SIG-M5 treated with dmso at 0.1 percent for 504 hours (cell line): ENCODE data around the gene NSMCE1.
A peak's percentile ranks its signal among the peaks of the same experiment; 100 is the strongest.
"Not testable (repeated sequence)": the region's sequence is repeated elsewhere in the genome, so short reads cannot be mapped to it uniquely, and the experiment has no call there.

Experiments
- DNase-seq: peaks from one replicate; lab custom pipeline; 2025; ENCODE audit not compliant: unreplicated experiment; lab: John Stamatoyannopoulos, UW

The NSMCE1 gene

DNA sequence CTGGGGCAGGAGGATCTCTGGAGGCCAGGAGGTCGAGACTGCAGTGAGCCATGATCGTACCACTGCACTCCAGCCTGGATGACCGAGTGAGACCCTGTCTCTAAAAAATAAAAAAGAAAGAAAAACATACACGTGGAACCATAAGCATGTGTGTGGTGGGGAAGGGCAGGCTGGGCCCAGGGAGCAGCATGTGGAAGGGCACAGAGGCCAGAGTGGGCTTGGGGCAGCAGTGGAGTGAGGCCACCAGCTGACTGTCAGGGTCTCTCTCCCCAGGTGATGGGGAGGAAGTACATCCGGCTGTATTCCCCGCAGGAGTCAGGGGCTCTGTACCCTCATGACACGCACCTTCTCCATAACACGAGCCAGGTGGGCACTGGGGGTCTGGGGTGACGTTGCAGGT lies 48.5 kb downstream of the NSMCE1 start:
- no peak for DNase-seq

DNA sequence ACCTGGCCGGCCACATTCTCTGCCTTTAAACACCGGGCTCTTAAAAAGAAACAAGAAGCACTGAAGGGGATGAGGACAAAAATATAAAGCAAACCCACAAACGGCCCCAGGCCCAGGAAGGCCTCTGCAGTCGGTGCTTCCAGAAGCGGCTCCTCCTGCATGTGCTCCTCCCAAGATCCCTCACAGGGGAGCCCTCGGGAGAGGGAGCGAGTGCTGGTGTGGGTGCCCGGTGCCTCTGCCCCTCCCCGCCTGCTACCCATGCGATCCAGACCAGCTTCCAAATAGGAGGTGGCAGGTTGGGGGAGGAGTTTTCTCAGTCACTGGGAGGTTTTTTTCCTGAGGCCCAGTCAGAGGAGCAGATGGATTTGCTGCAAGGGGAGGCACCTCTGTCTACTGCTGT lies 49.4 kb downstream of the NSMCE1 start:
- DNase-seq: no peak

DNA sequence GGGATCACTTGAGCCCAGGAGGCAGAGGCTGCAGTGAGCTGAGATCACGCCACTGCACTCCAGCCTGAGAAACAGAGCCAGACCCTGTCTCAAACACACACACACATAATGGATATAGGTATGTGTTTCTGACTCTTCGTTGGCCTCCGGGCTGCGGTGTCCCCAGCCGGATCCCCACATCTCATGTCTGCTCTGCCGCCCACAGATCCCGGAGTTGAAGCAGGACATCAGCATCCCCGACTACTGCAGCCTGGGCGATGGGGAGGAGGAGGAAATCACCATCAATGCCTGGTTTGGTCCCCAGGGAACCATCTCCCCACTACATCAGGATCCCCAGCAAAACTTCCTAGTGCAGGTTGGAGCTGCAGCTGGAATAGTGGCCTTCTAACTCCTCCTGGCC lies 49.8 kb downstream of the NSMCE1 start:
- DNase-seq: no peak

DNA sequence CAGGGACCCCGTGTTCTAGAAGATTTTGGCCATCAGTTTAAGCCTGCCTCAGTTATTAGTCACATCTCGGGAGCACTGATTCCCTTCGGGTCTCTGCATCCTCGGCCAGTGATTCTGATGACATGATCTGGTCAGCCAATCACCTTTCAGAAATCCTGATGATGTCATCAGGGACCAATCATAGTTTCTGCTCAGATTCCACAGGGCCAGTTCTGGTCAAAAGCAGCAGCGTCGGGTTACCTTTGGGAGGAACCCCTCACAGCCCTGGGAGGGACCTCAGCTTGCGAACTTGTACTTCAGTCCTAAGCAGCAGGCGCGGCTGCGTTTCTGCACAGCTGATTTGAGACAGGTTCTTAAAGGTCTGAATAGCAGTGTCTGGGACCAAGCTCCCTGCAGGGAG lies 51.3 kb downstream of the NSMCE1 start:
- DNase-seq: no peak

DNA sequence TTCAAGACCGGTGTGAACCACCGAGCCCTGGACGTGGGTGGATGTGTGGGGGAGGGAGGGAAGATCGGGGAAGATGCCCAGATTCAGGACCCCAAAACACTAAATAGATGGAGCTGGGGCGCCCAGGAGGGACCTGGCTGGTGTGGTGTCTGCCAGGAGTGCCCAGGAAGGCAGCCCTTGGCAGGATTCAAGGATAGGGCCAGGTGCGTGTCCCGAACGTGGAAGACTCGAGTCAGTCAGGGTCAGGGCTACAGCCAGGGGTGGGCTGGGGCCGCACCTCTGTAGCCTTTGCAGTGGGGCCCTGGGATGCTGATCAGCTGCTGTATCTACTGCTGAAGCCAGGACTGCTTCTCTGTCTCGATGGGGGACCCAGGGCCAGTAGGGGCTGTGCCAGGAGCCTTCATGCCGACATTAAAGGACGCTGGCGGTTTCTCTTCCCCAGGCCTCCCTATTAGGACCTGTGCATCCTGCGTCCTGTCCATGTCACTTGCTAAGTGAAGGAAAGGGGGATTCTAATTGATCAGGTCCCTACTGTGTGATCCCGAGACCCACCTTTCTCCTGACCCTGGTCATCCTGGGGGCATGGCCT lies 52.2 kb downstream of the NSMCE1 start:
- no peak for DNase-seq

DNA sequence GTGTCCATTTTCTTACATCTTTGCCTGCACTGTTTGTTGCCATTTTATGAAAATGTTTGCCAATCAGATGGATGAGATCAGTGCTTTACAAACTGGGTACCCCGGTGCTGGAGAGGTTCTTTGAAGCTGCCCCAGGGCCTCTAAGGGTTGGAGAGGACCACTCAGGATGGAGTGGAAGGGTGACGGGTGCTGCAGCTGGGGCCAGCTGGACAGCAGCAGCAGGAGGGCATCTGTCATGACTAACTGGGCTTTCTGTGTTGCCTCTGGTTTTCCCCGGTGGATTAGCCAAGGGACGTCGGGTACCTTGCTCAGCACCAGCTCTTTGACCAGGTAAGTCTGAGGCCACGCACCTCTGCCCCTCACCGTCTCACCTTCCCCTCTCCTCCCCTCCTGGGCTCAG lies 52.9 kb downstream of the NSMCE1 start:
- no peak for DNase-seq

DNA sequence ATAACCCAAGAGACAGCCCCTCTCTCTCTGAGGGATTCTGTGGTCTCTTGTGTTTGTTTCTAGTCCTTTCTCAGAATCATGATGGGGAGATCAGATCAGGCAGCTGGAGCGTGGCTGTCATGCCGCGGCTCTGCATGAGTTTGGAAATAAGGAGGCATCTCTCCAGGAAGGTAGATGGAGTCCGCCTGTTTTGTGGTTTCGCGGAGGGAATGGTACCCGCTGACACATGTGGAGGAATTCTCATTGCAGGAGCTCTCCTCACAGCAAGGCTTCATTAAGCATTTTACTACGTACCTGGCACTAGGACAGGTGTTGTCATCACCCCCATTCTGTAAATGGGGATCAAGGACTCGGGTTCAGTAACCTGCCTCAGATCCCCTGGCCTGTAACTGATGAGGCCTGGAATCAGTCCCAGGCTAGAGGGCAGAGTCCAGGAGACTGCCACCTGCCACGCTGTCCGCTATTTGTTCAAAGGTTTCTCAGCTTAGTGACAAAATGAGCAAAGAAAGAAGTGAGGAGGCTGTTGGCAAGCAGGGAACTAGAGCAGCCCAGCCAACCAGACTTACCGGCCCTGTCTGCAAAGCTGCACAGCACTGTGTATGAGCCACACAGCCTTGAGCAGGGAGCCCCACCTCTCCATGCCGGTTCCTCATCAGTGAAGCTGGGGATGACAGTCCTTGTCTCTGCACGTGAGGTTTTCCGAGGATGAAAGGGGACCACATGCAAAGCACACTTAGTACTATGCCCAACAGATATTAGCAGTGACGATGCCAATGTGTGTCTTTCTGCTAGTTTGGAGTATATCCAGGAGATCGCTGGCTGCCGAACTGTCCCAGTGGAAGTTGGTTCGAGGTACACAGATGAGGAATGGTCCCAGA lies 54.2 kb downstream of the NSMCE1 start:
- no peak for DNase-seq

DNA sequence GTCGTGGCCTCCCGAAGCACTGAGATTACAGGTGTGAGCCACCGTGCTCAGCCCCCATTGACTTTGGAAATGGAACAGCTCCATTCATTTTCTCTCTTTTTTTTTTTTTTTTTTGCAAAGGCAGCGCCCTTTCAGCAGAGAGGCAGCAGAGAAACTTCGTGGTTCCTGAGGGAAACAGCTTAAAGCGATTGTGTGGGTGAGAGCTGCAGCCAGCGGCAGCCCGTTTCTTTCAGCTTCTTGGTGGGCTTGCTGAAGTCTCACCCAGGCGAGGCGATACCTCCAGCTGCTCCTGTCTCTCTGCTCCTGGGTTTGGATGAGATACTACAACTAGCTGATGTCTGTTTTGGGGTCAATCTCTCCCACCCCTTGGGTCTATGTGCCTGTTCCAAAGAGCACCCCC lies 57.5 kb downstream of the NSMCE1 start:
- no peak for DNase-seq

DNA sequence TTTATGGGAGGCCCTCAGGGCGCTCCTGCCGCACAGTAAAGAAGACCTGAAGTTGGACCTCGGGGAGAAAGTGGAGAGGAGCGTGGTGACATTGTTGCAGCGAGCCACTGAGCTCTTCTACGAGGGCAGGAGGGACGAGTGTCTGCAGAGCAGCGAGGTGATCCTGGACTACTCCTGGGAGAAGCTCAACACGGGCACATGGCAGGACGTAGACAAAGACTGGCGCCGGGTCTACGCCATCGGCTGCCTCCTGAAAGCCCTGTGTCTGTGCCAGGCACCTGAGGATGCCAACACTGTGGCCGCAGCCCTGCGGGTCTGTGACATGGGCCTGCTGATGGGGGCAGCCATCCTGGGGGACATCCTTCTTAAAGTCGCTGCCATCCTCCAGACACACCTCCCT lies 58.4 kb downstream of the NSMCE1 start:
- DNase-seq: no peak

DNA sequence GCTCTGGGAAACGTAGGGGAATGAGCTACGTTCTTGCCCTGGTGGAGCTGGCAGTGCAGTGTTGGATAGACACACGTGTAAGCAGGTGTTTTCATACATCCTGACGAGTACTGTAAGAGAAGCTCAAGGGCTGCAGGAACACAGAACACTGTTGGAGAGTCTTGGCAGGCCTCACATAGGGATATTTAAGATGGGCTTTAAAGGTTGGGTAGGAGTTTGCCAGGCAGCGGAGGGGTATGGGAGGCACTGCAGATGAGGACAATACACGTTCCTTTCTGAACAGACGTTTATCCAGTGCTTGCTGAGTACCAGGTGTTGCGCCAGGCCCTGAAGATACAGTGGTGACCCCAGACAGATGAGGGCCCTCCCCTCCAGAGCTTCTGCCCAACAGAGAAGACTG lies 59.0 kb downstream of the NSMCE1 start:
- DNase-seq: no peak

DNA sequence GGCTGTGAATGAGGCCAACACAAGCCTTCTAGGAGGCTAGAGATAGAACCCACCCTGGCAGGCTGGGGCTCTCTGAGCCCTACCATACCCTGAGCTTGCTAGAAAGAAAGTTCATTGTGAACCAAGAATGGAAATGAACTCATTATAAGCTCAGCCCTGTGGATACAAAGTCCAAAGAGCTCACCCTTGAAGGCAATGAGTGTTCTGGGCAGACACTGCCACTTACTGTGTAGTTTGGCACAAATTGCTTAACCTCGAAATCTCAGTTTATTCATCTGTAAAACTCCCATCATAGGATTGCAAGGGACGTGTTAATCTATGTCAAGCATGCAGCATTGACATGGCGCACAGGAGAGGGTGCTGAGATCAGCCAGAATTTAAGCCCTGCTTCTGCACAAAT lies 59.8 kb downstream of the NSMCE1 start:
- DNase-seq: no peak

DNA sequence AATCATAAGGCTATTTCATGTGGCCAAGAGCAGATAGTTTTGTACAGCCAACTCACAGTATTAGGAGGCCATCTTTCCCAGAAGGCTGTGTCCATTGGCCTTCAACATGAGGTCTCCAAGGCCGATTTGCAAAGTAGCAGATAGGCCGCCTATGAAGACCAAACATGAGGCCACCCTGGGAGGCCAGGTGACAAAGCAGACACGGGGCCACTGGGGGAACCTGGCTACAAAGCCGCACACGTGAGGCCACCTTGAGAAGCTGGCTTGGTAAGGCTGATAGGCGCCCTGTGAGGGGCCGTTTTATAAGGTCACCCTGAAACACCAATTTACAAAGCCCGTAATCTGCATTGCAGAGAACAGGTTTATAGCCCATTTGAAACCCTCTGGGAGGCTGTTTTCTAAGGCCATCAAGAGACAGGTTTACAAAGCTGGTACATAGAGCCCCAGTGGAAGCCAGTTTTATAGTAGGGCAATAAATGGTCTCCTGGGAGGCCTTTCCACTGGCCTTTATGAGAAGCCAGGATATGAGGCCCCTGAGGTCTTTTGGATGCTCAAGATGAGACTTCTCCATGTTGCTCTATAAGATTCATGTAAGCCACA lies 60.4 kb downstream of the NSMCE1 start:
- DNase-seq: no peak

DNA sequence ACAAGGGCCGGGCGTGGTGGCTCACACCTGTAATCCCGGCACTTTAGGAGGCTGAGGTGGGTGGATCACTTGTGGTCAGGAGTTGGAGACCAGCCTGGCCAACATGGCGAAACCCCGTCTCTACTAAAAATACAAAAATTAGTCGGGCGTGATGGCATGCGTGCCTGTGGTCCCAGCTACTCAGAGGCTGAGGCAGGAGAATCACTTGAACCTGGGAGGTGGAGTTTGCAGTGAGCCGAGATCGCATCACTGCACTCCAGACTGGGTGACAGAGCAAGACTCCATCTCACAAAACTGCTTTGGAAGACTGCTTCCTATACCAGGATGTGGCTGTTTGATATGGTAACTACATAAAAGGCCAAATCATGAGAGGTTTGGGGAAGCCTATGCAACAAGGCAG lies 61.5 kb downstream of the NSMCE1 start:
- not testable (repeated sequence) for DNase-seq

DNA sequence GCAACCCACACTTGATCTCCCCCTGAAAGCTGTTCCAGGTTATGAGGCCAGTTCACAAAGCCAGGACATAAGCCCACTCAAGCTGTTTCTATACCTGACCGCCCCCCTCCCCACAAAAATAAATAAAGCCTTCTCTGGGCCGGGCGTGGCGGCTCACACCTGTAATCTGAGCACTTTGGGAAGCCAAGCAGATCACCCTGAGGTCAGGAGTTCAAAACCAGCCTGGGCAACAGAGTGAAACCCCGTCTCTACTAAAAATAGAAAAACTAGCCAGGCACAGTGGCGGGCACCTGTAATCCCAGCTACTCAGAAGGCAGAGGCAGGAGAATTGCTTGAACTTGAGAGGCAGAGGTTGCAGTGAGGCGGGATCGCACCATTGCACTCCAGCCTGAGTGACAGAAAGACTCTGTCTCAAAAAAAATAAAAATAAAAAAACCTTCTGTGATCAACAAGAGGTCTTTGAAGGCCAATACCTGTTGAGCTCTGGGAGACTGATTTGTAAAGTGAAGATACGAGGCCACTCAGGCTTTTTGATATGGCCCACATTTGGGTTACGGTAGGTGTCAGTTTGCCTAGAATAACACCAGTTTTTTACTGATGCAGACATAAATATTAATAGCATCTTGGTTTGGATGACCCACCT lies 63.0 kb downstream of the NSMCE1 start:
- DNase-seq: no peak

DNA sequence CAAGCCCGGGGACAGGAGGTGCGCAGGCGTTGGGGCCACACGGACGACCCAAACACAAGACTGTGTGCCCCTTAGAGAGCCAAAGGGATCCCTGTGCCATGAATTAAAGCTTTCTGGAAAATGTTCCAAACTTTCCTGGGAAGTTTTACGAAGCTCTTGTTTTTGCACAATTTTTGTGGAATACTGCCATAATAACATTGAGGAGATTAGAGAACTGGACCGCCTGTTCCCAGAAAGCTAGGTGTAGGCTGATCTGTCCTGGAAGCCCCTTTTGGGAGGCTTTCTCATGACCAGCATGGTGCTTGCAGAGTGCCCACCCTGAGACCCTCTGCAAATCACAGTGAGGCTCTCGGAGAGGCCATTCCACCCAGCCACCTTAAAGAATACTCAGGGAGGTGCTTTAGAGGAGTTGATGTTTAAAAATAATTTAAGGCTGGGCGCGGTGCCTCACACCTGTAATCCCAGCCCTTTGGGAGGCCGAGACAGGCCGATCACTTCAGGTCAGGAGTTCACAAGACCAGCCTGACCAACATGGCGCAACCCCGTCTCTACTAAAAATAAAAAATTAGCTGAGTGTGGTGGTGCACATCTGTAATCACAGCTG lies 64.2 kb downstream of the NSMCE1 start:
- peak; percentile 12 for DNase-seq

DNA sequence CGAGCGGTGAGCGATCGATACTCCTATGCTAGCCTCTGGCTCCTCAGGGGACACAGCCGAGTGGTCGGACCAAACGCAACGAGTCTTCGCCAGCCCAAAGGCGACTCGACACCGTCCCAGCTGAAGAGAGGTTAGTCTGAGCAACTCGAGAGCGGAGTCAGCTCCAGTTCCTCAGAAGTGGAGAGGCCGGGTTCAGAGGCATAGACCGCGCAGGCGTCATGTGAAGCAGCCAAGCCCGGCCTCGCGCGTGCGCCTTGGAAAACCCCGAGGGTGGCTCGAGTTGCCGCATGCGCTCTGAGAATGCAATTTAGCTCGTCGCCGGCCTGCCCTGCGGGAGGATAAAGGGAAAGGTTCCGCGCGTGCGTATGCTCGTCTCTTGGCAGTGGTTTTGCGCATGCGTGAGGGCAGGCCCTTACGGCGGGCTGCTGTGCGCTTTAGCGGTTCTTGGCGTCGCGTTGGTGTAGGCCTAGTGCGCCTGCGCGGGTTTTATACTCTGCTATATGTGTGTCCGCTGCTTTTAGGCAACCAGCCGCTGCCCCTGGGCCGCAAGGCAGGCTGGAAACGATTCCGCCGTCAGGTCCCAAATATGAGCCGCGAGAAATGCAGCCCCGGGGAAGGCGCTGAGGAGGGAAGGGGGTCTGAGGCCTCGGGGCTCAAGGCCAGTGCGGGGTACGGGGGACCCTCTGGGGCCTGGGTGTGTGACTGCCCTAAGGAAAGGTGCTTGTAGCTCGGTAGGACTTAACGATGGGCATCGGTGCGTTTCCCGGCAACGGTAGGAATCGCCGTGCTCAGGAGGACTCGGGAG lies 64.9 kb downstream of the NSMCE1 start, which contains the start of gene KDM8:
TSS of gene KDM8 (plus strand) at position 20 of the 805 bp plus-strand sequence. CDS start 6,598 bp downstream, outside the sequence.
- DNase-seq: peak; percentile 99

DNA sequence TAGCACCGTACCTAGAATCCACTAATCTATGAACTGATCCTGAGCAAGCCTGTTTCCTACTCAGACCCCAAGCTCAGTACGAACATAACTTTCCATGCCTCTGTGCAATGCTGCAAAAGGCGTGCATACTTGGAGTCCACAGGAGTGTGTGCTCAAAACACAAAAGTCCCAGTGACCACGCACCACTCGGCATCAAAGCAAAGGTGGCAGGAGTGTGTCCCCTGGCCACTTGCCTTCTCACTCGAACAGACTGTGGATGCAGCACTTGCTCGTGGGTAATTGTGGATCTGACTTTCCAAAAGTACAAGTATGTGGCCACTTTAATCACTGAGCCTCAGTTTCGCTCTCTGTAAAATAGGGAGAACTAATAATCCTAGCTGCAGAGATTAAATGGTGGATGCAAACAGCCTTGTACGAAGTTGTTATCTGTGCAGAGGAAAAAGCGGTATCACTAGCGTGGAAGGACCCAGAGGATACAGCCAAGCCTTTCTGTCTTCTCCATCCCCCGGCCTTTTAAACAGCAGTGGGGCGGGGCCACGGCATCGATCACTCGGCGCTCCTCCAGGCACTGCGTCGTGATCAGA lies 65.6 kb downstream of the NSMCE1 start:
- peak; percentile 90 for DNase-seq

DNA sequence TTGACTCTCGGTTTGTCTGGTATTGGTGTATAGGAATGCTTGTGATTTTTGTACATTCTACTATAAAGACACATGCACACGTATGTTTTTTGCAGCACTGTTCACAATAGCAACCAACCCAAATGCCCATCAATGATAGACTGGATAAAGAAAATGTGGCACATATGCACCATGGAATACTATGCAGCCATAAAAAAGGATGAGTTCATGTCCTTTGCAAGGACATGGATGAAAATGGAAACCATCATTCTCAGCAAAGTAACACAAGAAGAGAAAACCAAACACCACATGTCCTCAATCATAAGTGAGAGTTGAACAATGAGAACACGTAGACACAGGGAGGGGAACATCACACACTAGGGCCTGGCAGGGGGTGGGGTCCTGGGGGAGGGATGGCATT lies 67.7 kb downstream of the NSMCE1 start:
- not testable (repeated sequence) for DNase-seq

DNA sequence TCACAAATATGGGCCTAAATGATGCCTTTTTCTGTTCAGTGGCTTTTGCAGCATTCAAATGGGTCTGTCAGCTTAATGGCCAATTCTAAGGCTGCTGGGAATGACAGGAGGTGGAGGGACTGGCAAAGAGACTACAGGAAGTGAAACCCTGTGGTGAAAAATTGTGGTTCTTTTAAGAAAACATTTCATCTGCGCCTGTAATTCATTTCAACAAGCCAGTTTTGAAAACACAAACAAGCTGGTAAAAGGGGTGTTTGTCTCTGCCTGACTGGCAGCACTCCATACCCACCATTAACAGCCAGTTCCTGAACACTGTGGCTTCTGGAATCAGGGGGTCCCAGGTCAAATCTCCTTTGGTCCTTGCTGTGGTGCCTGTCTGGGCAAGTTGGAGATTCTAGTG lies 68.8 kb downstream of the NSMCE1 start:
- DNase-seq: peak; percentile 84

DNA sequence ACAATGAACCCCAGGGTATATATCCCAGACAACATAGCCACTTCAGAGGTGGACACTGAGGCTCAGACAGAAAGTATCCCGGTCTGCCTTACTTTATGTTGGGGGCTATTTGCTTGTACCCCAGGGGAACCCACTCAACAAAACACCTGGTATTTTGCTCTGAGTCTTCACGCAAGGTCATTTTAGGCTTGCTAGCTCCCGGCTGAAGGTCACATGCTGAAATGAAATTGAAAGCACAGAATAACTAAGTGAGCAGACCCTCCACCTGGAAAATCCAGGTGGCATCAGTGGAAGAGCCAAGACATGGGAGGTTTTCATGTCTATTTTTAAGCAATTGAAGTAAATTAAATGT lies 69.4 kb downstream of the NSMCE1 start:
- no peak for DNase-seq
